ENCODE measurements around the gene DNER.
"Not testable (repeated sequence)": the region's sequence is repeated elsewhere in the genome, so short reads cannot be mapped to it uniquely, and the experiment has no call there.

DNER gene

DNA sequence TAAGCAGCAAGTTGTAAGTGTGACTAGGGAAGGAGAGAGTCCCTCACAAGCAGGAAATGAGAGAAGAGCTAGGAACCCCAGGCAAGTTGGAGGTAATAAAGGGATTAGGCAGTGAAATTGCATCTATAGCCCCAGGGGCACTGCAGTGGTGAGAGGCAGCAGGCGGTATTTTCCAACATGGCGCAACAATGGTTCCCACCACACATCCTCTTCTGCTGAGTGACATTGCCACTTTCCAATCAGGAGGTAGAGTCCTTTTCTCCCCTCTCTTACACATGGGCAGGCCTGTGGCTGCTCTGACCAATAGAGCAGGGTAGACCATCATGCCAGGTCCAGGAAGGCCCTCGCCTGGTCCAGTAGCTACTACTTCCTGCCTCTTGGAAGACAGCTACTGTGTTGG lies 86.6 kb downstream of the DNER start:
- H3K4me3 ChIP-seq (ENCODE audit: low read depth, low read length): no peak overlapping the region
- no peak for DNase-seq (ENCODE audit: low read depth)
- TF ChIP-seq, protein P1, sequence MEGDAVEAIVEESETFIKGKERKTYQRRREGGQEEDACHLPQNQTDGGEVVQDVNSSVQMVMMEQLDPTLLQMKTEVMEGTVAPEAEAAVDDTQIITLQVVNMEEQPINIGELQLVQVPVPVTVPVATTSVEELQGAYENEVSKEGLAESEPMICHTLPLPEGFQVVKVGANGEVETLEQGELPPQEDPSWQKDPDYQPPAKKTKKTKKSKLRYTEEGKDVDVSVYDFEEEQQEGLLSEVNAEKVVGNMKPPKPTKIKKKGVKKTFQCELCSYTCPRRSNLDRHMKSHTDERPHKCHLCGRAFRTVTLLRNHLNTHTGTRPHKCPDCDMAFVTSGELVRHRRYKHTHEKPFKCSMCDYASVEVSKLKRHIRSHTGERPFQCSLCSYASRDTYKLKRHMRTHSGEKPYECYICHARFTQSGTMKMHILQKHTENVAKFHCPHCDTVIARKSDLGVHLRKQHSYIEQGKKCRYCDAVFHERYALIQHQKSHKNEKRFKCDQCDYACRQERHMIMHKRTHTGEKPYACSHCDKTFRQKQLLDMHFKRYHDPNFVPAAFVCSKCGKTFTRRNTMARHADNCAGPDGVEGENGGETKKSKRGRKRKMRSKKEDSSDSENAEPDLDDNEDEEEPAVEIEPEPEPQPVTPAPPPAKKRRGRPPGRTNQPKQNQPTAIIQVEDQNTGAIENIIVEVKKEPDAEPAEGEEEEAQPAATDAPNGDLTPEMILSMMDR (IDR thresholded peaks at IDR 0.05; ENCODE audit: control insufficient read depth, extremely low read depth, insufficient read depth): no peak

DNA sequence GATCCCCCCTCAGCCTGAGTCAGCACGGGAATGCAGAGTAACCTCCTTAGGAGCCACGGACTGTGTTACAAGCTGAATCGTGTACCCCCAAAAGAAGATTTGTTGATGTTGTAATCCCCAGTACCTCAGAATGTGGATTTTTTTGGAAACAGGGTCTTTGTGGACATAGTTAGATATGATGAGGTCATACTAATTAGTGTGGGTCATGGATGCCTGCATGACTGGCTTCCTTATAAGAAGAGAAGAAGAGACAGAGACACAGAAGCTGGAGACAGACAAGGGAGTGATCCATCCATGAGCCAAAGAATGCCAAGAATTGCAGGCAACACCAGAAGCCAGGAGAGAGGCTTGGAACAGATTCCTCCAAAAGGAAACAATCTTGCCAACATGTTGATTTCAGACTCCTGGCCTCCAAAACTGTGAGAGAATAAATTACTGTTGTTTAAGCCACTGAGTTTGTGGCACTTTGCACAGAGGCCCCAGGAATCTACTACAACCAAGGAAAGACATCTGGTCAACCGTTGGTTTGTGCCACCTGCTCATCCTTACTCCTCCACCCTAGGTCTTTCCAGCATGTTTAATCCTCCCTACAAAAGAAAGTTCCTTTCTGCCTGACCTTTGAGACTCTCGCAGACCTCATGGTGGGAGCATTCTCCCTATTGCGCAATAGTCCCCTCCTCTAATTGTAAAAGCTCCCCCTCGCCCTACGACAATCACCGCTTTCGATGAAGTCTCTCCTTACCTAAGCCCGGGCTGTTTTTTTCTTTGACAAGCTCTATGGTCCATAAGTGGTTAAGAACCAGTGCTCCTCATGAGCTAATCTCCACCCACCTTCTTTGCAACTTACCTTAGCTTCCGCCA lies 91.6 kb downstream of the DNER start:
- no peak overlapping the region for H3K4me3 ChIP-seq (ENCODE audit: low read depth, low read length)
- TF ChIP-seq, protein P1 (IDR thresholded peaks at IDR 0.05; ENCODE audit: control insufficient read depth, extremely low read depth, insufficient read depth): no peak
- DNase-seq (ENCODE audit: low read depth): no peak

DNA sequence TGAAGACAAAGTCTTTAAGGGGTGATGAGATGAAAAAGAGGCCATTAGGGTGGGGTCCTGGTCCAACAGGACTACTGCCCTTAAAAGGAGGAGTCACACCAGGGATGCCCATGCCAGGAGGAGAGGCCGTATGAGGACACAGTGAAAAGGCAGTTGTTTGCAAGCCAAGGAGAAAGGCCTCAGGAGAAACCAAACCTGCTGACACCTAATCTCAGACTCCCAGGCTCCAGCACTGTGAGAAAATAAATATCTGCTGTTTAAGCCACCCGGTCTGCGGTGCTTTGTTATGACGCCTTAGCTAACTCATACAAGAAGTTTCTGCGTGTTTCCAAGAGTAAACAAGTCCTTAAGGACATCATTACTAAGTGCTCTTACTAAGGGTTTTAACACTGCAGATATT lies 93.6 kb downstream of the DNER start:
- DNase-seq (ENCODE audit: low read depth): no peak
- TF ChIP-seq, protein P1 (IDR thresholded peaks at IDR 0.05; ENCODE audit: control insufficient read depth, extremely low read depth, insufficient read depth): no peak
- no peak overlapping the region for H3K4me3 ChIP-seq (ENCODE audit: low read depth, low read length)

DNA sequence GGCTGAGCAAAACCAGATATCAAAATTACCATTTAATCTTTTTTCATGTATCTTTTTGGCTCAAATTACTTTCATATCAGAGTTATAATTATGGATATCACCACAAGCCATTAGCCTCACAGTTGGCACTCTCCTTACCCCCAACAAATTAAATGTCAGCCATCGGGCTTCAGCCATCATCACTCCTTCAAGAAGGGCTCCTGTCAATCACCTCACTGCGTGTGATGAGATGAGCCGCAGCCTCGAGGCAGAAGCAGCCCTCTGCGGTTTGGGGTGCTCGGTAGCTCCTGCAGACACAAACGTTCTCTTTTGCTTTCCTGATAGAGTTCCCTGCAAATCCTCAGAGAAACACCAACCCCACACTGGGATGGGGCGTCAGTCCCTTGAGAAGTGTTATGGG lies 94.1 kb downstream of the DNER start:
- no peak overlapping the region for H3K4me3 ChIP-seq (ENCODE audit: low read depth, low read length)
- TF ChIP-seq, protein P1 (IDR thresholded peaks at IDR 0.05; ENCODE audit: control insufficient read depth, extremely low read depth, insufficient read depth): no peak
- no peak for DNase-seq (ENCODE audit: low read depth)

DNA sequence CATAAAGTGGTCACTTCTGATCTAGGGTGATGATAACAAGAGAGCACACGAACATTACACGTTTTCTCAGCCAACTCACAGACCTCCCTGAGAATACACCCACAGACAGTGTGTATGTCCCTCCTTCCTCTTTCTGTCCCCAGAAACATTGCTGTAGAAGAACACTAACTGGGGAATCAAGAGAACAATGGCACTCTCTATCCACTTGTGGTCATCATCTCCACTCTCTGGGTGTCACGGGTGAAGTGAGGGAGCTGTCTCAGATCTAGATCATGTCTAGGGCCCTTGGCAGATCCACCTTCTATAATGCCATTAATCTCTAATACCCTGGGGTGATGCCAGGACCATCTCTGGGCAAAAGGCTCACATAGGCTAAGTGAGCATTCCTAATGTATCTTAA lies 97.9 kb downstream of the DNER start:
- H3K4me3 ChIP-seq (ENCODE audit: low read depth, low read length): no peak overlapping the region
- TF ChIP-seq, protein P1 (IDR thresholded peaks at IDR 0.05; ENCODE audit: control insufficient read depth, extremely low read depth, insufficient read depth): no peak
- DNase-seq (ENCODE audit: low read depth): no peak

DNA sequence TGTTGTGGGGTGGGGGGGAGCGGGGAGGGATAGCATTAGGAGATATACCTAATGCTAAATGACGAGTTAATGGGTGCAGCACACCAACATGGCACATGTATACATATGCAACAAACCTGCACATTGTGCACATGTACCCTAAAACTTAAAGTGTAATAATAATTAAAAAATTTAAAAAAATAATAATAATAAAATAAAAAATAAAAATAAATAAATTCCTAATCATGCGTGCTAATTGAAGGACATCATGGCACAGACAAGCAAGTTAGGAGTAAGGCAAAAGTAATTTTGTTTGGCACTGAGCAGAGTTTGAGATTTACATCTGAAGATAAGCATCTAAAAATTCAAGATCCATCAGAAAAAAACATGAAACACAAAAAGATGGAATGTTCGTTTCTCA lies 100.3 kb downstream of the DNER start:
- not testable (repeated sequence) for DNase-seq (ENCODE audit: low read depth); H3K4me3 ChIP-seq (ENCODE audit: low read depth, low read length)

DNA sequence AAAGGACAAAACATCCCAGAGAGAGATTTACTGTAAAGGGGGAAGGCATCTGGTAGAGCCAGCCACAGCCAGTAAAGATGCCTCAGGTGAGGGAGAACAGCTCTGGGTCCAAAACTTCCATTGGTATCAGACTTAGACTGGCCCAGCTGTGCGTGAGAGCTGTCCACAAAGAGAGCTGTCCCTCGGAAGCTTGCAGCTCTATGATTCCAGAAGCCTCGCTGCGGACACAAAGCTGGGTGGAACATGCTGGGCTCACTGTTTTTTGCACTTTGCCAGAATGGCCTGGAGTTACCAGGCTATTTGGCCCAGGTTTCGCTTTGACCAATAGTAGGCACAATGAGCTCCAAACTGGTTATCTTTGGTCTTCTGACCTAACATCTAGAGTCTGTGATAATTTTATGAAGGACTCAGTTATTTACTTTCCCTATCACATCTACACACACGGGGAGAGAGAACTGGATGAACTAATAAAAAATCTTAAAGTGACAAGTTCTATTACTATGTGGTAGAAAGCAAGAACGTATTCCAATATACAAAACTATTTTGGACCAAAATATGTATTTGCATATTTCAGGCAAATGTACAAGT lies 101.9 kb downstream of the DNER start:
- H3K4me3 ChIP-seq (ENCODE audit: low read depth, low read length): no peak overlapping the region
- TF ChIP-seq, protein P1 (IDR thresholded peaks at IDR 0.05; ENCODE audit: control insufficient read depth, extremely low read depth, insufficient read depth): no peak
- peak; percentile 46 for DNase-seq (ENCODE audit: low read depth)

All from LNCaP clone FGC (cell line).